Endodermal cell (in vitro differentiated cells): ENCODE measurements around the gene CXCR3. TPM values are rescaled to one million over a fixed set of nuclear protein-coding genes. Genes with fewer than 3 reads are reported as not detected.

Experiments used
- DNase-seq: peaks from one replicate; pipeline ENCODE4 v3.0.0-alpha.2; 2017
- H3K27ac ChIP-seq: 2 replicates; pipeline ENCODE4 v1.5.1; 2013; ENCODE audit warnings: mild to moderate bottlenecking, low read depth, low read length, moderate library complexity
- H3K27me3 ChIP-seq: 2 replicates; pipeline ENCODE4 v1.6.1; 2013; ENCODE audit warnings: mild to moderate bottlenecking, low read length, moderate library complexity; ENCODE audit not compliant: insufficient read depth, control insufficient read depth, poor library complexity, severe bottlenecking
- H3K36me3 ChIP-seq: 2 replicates; pipeline ENCODE4 v1.7.0; 2013; ENCODE audit warnings: mild to moderate bottlenecking, low read length, moderate library complexity; ENCODE audit not compliant: control insufficient read depth, insufficient read depth
- H3K4me1 ChIP-seq: one replicate; pipeline ENCODE4 v1.7.0; 2013; ENCODE audit warnings: low read length; ENCODE audit not compliant: control insufficient read depth, insufficient read depth
- H3K4me3 ChIP-seq: 2 replicates; pipeline ENCODE4 v1.5.1; 2013; ENCODE audit warnings: mild to moderate bottlenecking, low read length, moderate library complexity
- H3K9ac ChIP-seq: 2 replicates; pipeline ENCODE4 v1.6.1; 2013; ENCODE audit warnings: mild to moderate bottlenecking, low read length, moderate library complexity; ENCODE audit not compliant: poor library complexity, severe bottlenecking; ENCODE audit errors: extremely low read depth
- H3K9me3 ChIP-seq: 2 replicates; pipeline ENCODE4 v1.6.1; 2013; ENCODE audit warnings: mild to moderate bottlenecking, low read length, moderate library complexity; ENCODE audit not compliant: control insufficient read depth
- H3K27ac Mint-ChIP-seq: 2 replicates; pipeline ENCODE4 v1.8.0; 2020; ENCODE audit warnings: mixed read lengths
- H3K27me3 Mint-ChIP-seq: 2 replicates; pipeline ENCODE4 v1.8.0; 2021; ENCODE audit warnings: mild to moderate bottlenecking, mixed read lengths; ENCODE audit not compliant: insufficient read depth
- H3K36me3 Mint-ChIP-seq: 2 replicates; pipeline ENCODE4 v1.8.0; 2020; ENCODE audit warnings: low read depth, mixed read lengths
- H3K4me1 Mint-ChIP-seq: 2 replicates; pipeline ENCODE4 v1.8.0; 2020; ENCODE audit warnings: mixed read lengths
- H3K4me3 Mint-ChIP-seq: 2 replicates; pipeline ENCODE4 v1.8.0; 2020; ENCODE audit warnings: mild to moderate bottlenecking, moderate library complexity, mixed read lengths
- H3K9me3 Mint-ChIP-seq: 2 replicates; pipeline ENCODE4 v1.8.0; 2020; ENCODE audit warnings: mild to moderate bottlenecking, mixed read lengths
- CTCF ChIP-seq: fragments of 200-600 bp; sonication (generic); conservative IDR thresholded peaks from 2 replicates; pipeline ENCODE4 v1.5.0; 2021; ENCODE audit warnings: antibody characterized with exemption, mild to moderate bottlenecking
- WGBS, 2 experiments: methylation state at CpG; one replicate each; pipeline versions ENCODE4 v1.1.5 to v1.1.7; 2013; ENCODE audit warnings: missing lambda C conversion rate in 2 of 2, mixed read lengths in 1 of 2; ENCODE audit not compliant: insufficient coverage in 1 of 2, insufficient read length in 1 of 2; 5-methylcytosine and 5-hydroxymethylcytosine counted together
- total RNA-seq, 2 donors: library from RNA; stranded (reverse); fragmentation: NEBNext Ultra II Directional in 1 of 2; extraction: Animal tissue kit (Norgen Biotek cat#: 25700) in 1 of 2; gene quantifications; 2 replicates in 1 of 2; 3 replicates in 1 of 2; pipeline ENCODE4 v1.2.1, GENCODE V29; 2021

Gene CXCR3
- total RNA-seq, 2 donors from 2014 or later, result not detected

- H3K9ac ChIP-seq, result no peak overlapping the region
- 80 to 94% methylated on average over 1 to 8 of the region's 9 CpGs for WGBS, 2 experiments
- no peaks in the 10 kb centered on the region for H3K4me1 Mint-ChIP-seq
- H3K36me3 Mint-ChIP-seq, result no peaks in the 10 kb centered on the region
- no peak overlapping the region for H3K27ac Mint-ChIP-seq
- H3K27me3 ChIP-seq, result no peaks in the 10 kb centered on the region
- no peaks in the 10 kb centered on the region for H3K27me3 Mint-ChIP-seq
- H3K9me3 Mint-ChIP-seq, result peaks cover 77% of the 10 kb centered on the region
- H3K4me3 ChIP-seq, result no peak overlapping the region
- no peak for DNase-seq
- H3K36me3 ChIP-seq, result no peaks in the 10 kb centered on the region
- TF ChIP-seq CTCF, result no peak
- H3K27ac ChIP-seq, result no peak overlapping the region
- H3K4me1 ChIP-seq, result no peaks in the 10 kb centered on the region
- no peaks in the 10 kb centered on the region for H3K9me3 ChIP-seq
- no peak overlapping the region for H3K4me3 Mint-ChIP-seq
Observed at GRCh38 chrX:71622032-71622575, 3.8 kb upstream of the CXCR3 start.

- no peaks in the 10 kb centered on the region for H3K9me3 ChIP-seq
- 87 to 94% methylated on average over 2 to 6 of the region's 6 CpGs for WGBS, 2 experiments
- no peaks in the 10 kb centered on the region for H3K4me1 ChIP-seq
- no peak overlapping the region for H3K27ac ChIP-seq
- H3K36me3 ChIP-seq, result no peaks in the 10 kb centered on the region
- H3K4me1 Mint-ChIP-seq, result no peaks in the 10 kb centered on the region
- no peaks in the 10 kb centered on the region for H3K36me3 Mint-ChIP-seq
- H3K27me3 ChIP-seq, result no peaks in the 10 kb centered on the region
- no peak for DNase-seq
- no peak for TF ChIP-seq CTCF
- H3K4me3 ChIP-seq, result no peak overlapping the region
- no peaks in the 10 kb centered on the region for H3K27me3 Mint-ChIP-seq
- H3K27ac Mint-ChIP-seq, result no peak overlapping the region
- no peak overlapping the region for H3K9ac ChIP-seq
- H3K9me3 Mint-ChIP-seq, result peaks cover 76% of the 10 kb centered on the region
- no peak overlapping the region for H3K4me3 Mint-ChIP-seq
Observed at GRCh38 chrX:71621603-71622002, 3.3 kb upstream of the CXCR3 start.

GRCh38 chrX:71619986-71620385 lies 1.7 kb upstream of the CXCR3 start:
- no peaks in the 10 kb centered on the region for H3K4me1 ChIP-seq
- Mint-ChIP-seq H3K4me1 (no peaks in the 10 kb centered on the region), H3K4me3 (no peak overlapping the region), H3K9me3 (peaks cover 82% of the 10 kb centered on the region), H3K27me3 (no peaks in the 10 kb centered on the region), H3K27ac (no peak overlapping the region), H3K36me3 (peaks cover 1% of the 10 kb centered on the region)
- TF ChIP-seq CTCF, result no peak
- no peak for DNase-seq
- H3K36me3 ChIP-seq, result no peaks in the 10 kb centered on the region
- no peaks in the 10 kb centered on the region for H3K9me3 ChIP-seq
- H3K27ac ChIP-seq, result no peak overlapping the region
- H3K27me3 ChIP-seq, result no peaks in the 10 kb centered on the region
- WGBS, 2 experiments, result 100% methylated on average over 1 of the region's 1 CpG; no CpG with 5 or more reads in 1 of the 2 experiments
- no peak overlapping the region for H3K9ac ChIP-seq
- H3K4me3 ChIP-seq, result no peak overlapping the region
